Measurements from ENCODE around the gene RECQL5.

Gene RECQL5

DNA sequence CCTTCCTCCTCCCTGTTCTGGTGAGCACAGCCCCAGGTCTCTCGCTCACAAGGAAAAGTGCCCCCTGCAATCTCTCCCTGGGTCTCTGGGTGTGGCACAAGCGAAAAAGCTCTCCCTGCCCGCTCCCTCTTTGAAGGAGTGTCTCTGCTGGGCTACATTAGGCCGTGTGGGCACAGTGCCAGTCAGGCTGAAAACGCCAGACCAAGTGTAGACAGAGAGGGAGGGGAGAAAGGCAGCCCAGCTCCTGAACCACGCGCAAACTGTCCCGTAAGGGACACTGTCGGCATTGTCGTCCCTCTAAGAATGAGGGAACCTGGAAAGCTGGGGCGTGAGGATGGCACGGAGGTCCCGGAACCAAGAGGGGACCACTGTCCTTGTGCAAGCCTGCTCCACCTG is 29.8 kb downstream of the RECQL5 start:
- H3K9ac ChIP-seq (ENCODE audit: low read depth in 1 of 2, low read length in 2 of 2) = peak overlapping the region; percentile 24 to 44

DNA sequence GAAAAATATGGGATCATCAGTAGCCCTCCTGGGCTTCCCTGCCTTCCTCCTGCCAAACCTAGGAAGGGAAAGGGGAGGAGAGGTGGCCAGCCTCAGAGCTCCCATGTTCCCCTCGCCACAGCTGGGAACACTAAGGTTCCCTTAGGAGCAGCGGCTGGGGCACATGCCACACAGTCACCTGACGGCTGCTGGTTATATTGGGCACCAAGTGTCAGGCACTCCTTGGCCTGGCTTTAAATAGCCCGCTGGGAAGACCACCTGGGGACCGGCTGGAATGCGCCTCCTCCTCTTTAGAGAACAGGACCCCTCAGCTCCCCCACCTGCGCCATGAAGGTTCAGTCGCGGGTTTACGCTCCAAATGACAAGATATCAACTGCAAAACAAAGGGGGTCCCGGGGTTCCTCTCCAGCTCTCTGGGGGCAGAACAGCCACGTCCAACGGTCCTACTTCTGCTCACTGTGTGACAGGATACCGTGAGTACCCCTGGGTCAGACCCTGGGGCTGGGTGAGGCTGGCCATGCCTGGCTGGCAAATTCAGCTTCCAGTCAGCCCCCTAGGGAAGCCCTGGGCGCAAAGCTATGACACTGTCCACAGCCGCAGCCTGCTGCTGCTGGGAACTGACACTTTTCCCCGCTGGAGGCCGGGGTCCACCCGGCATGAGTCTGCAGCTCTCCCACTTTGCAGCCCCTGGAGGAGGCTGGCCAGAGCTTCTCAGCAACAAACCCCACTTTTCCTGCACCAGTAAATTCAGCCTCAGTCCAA is 30.4 kb downstream of the RECQL5 start:
- H3K9ac ChIP-seq (ENCODE audit: low read depth in 1 of 2, low read length in 2 of 2) = peak overlapping the region in 1 of 2 donors; percentile 52
- peak overlapping the region; percentile 43 to 73 for H3K27ac ChIP-seq (ENCODE audit: low read depth in 2 of 2, low read length in 2 of 2)
- peaks cover 55 to 72% of the 10 kb centered on the region in 2 donors for H3K4me1 ChIP-seq (ENCODE audit: control insufficient read depth in 2 of 2, insufficient read depth in 2 of 2, low read length in 2 of 2)
- no peak overlapping the region for H3K4me3 ChIP-seq (ENCODE audit: low read length in 2 of 2)
- no peaks in the 10 kb centered on the region for H3K27me3 ChIP-seq (ENCODE audit: control insufficient read depth in 2 of 2, insufficient read depth in 2 of 2, low read length in 2 of 2)
- peaks cover 0 to 3% of the 10 kb centered on the region in 2 donors for H3K36me3 ChIP-seq (ENCODE audit: control insufficient read depth in 2 of 2, insufficient read depth in 2 of 2, low read length in 2 of 2)
- H3K9me3 ChIP-seq (ENCODE audit: control insufficient read depth in 2 of 2, low read length in 2 of 2) = no peaks in the 10 kb centered on the region

More for the DNA sequence above, 29.8 kb downstream of the RECQL5 start:
- Histone ChIP-seq H3K9me3 (ENCODE audit: control insufficient read depth in 2 of 2, low read length in 2 of 2) (no peaks in the 10 kb centered on the region), H3K4me3 (ENCODE audit: low read length in 2 of 2) (no peak overlapping the region), H3K4me1 (ENCODE audit: control insufficient read depth in 2 of 2, insufficient read depth in 2 of 2, low read length in 2 of 2) (peaks cover 61 to 74% of the 10 kb centered on the region in 2 donors), H3K36me3 (ENCODE audit: control insufficient read depth in 2 of 2, insufficient read depth in 2 of 2, low read length in 2 of 2) (no peaks in the 10 kb centered on the region), H3K27ac (ENCODE audit: low read depth in 2 of 2, low read length in 2 of 2) (peak overlapping the region in 1 of 2 donors; percentile 23), H3K27me3 (ENCODE audit: control insufficient read depth in 2 of 2, insufficient read depth in 2 of 2, low read length in 2 of 2) (no peaks in the 10 kb centered on the region)

DNA sequence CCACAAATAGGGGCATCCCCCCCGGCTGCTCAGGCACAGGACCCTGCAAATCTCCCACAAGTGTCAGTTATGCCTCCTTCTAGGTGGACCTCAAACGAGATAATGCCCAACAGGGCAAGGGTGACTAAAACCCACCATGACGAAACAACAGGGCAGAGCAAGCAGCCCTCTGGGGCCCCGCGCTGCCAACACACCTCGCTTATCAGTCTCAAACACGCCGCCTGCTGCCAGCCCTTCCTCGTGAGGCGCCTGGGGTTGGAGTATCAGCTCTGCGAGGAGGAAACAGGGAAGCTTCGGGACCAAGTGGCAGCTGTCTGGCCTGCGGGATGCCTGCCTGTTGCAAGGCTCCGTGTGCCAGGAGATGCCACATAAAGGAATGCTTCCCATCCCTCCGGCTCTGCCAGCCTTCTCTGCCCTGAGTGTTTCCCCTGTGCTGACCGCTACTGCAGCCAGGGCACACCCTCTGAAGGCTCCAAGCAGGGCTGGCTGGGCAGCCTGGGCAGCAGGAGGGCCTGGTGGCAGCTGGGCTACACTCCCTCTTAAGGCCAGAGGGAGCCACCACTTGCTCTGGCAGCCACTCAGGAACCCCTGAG is 31.2 kb downstream of the RECQL5 start:
- Histone ChIP-seq H3K27ac (ENCODE audit: low read depth in 2 of 2, low read length in 2 of 2) (peak overlapping the region; percentile 43 to 73), H3K9me3 (ENCODE audit: control insufficient read depth in 2 of 2, low read length in 2 of 2) (no peaks in the 10 kb centered on the region), H3K36me3 (ENCODE audit: control insufficient read depth in 2 of 2, insufficient read depth in 2 of 2, low read length in 2 of 2) (peaks cover 0 to 3% of the 10 kb centered on the region in 2 donors), H3K4me3 (ENCODE audit: low read length in 2 of 2) (no peak overlapping the region), H3K4me1 (ENCODE audit: control insufficient read depth in 2 of 2, insufficient read depth in 2 of 2, low read length in 2 of 2) (peaks cover 53 to 67% of the 10 kb centered on the region in 2 donors), H3K27me3 (ENCODE audit: control insufficient read depth in 2 of 2, insufficient read depth in 2 of 2, low read length in 2 of 2) (no peaks in the 10 kb centered on the region), H3K9ac (ENCODE audit: low read depth in 1 of 2, low read length in 2 of 2) (peak overlapping the region; percentile 1 to 52)

DNA sequence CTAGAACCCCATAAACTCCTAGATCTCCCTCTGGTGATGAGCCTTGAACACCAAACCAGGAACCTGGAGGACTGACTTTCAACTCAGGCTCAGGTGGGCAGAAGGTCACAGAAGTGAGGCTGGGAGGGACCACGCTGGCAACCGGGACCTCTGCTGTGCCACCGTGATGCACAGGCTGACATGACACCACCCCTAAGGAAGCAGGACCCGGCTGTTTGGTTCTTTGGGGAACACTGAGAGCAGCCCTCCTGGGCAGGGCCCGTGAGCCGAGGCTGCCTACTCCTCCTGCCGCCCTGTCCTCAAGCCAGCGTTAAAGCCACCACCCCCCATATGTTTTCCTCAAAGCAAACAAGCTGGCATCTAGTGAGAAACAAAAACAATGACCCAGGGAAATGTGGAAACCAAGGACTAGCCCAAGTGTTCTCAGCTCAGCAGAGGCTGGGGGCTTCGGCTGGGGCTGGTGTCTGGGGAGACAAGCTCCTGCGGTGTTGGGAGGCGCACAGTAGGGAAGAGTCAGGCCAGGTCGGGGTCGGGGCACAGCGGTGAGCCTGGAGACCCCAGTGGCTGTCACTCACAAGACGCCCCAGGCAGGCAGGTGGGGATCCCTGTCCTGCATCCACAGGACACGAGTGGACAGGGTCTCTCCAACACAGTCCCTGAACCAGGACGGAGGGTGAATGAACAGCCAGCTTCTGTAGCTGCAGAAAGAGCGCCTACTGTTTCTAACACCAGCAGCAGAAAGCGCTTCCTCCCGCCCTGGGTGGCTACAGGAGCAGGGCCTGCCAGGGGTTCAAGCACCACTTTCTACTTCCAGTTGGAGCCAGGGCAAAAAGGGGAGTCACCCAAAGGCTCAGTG is 32.0 kb downstream of the RECQL5 start:
- Histone ChIP-seq H3K36me3 (ENCODE audit: control insufficient read depth in 2 of 2, insufficient read depth in 2 of 2, low read length in 2 of 2) (peaks cover 0 to 6% of the 10 kb centered on the region in 2 donors), H3K4me3 (ENCODE audit: low read length in 2 of 2) (peak overlapping the region in 1 of 2 donors; percentile 4), H3K9ac (ENCODE audit: low read depth in 1 of 2, low read length in 2 of 2) (peak overlapping the region; percentile 1 to 52), H3K27ac (ENCODE audit: low read depth in 2 of 2, low read length in 2 of 2) (peak overlapping the region; percentile 43 to 73), H3K27me3 (ENCODE audit: control insufficient read depth in 2 of 2, insufficient read depth in 2 of 2, low read length in 2 of 2) (no peaks in the 10 kb centered on the region), H3K4me1 (ENCODE audit: control insufficient read depth in 2 of 2, insufficient read depth in 2 of 2, low read length in 2 of 2) (peaks cover 50 to 61% of the 10 kb centered on the region in 2 donors), H3K9me3 (ENCODE audit: control insufficient read depth in 2 of 2, low read length in 2 of 2) (no peaks in the 10 kb centered on the region)

DNA sequence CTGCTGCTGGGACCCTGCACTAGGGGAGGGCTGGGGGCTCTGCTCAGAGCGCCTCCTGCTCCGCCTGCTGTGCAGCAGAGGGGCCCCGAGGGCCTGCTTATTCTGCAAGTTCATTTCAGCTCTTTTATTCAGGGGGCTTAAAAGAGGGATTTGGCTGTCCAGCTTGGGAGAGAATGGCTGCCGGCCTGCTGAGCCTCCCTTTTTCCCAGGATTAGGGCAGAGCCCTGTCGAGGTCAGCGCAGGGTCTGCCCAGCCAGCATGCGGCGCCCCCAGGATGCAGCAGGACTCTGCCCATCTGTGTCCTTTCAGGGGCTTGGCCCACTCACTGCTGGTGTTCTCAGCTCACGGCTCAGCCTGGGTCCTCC is 32.6 kb downstream of the RECQL5 start:
- Histone ChIP-seq H3K4me1 (ENCODE audit: control insufficient read depth in 2 of 2, insufficient read depth in 2 of 2, low read length in 2 of 2) (peaks cover 46 to 56% of the 10 kb centered on the region in 2 donors), H3K27me3 (ENCODE audit: control insufficient read depth in 2 of 2, insufficient read depth in 2 of 2, low read length in 2 of 2) (no peaks in the 10 kb centered on the region), H3K9me3 (ENCODE audit: control insufficient read depth in 2 of 2, low read length in 2 of 2) (no peaks in the 10 kb centered on the region), H3K9ac (ENCODE audit: low read depth in 1 of 2, low read length in 2 of 2) (peak overlapping the region in 1 of 2 donors; percentile 64), H3K4me3 (ENCODE audit: low read length in 2 of 2) (peak overlapping the region; percentile 30 to 31), H3K36me3 (ENCODE audit: control insufficient read depth in 2 of 2, insufficient read depth in 2 of 2, low read length in 2 of 2) (peaks cover 0 to 6% of the 10 kb centered on the region in 2 donors), H3K27ac (ENCODE audit: low read depth in 2 of 2, low read length in 2 of 2) (peak overlapping the region in 1 of 2 donors; percentile 80)

DNA sequence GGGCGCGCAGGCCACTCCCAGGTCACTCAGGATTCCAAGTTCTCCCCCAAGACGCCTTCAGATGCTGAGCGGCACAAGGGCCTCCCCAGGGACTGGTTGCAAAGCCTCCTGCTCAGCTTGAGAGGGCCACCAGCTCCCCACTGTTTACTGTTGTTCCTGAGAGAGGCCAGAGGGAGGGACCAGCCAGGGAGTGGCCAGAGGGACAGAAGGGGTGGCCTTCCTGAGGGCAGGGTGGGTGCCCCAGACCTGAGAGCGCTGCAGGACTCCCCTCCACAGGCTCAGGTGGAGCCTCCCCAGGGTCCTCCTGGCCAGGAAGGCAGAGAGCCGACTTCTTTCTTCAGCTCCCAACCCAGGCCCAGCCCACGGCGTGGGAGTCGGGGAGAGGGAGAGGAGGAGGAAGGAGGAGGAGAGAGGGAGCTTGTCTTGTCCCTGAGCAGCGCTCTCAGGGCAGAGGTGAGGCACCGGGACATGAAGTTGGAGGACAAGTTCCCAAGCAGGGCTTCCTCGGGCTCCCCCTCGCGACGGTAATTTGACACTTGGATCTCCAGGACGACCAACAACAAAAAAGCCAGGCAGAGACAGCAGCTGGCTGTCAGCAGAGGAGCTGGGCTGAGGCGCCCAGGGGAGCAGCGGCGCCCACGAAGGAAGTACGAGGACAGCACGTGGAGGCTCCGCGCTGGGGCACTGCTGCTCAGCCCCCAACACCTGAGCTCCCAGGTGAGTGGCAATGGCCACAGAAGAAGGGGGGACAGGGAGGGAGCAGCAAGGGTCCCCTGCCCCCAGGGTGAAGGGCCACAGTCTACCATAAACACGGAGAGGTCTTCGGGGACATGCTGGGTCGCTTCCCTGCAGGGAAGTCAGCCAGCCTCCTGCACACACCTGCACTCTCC is 33.2 kb downstream of the RECQL5 start:
- no peaks in the 10 kb centered on the region for H3K27me3 ChIP-seq (ENCODE audit: control insufficient read depth in 2 of 2, insufficient read depth in 2 of 2, low read length in 2 of 2)
- no peaks in the 10 kb centered on the region for H3K9me3 ChIP-seq (ENCODE audit: control insufficient read depth in 2 of 2, low read length in 2 of 2)
- H3K9ac ChIP-seq (ENCODE audit: low read depth in 1 of 2, low read length in 2 of 2) = peak overlapping the region; percentile 56 to 64
- peak overlapping the region; percentile 70 to 80 for H3K27ac ChIP-seq (ENCODE audit: low read depth in 2 of 2, low read length in 2 of 2)
- H3K4me3 ChIP-seq (ENCODE audit: low read length in 2 of 2) = peak overlapping the region; percentile 30 to 31
- H3K36me3 ChIP-seq (ENCODE audit: control insufficient read depth in 2 of 2, insufficient read depth in 2 of 2, low read length in 2 of 2) = peaks cover 0 to 6% of the 10 kb centered on the region in 2 donors
- H3K4me1 ChIP-seq (ENCODE audit: control insufficient read depth in 2 of 2, insufficient read depth in 2 of 2, low read length in 2 of 2) = peaks cover 46 to 56% of the 10 kb centered on the region in 2 donors

DNA sequence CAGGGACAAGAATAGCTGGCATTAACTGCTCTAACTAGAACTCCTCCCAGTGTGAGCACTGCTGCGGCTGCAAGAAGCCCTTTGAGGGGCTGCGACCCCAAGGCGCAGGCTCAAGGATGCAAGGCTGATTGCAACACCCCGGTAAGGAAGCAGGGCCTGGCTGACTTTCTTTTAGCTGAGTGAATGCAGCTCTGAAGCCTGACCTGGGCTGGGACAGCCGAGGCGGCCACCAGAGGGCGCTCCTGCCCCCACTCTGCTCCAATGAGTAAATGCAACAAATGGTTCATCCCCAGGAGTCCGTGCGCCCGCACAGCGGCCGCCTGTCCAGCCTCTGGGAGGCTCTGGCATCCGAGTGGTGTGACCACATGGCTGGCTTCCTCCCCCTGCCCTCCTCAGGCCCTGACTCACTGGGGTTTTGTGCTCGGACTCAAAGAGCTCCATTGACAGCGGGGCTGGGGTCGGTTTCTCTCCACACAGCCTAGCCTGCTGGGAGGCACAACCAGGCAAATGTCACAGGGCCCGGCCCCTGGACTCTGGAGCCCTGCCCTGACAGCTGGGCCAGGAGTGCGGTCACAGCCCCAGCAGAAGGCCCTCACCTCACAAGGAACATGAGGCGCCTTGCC is 34.0 kb downstream of the RECQL5 start, which contains the start of gene SMIM5:
Gene SMIM5, plus strand, starts transcription at position 572 of the 623 bp plus-strand sequence. CDS start 6,768 bp downstream, outside the sequence.
- Histone ChIP-seq H3K9ac (ENCODE audit: low read depth in 1 of 2, low read length in 2 of 2) (peak within 1 kb of the TSS; percentile 56 to 64), H3K4me3 (ENCODE audit: low read length in 2 of 2) (peak within 1 kb of the TSS; percentile 30 to 31), H3K27ac (ENCODE audit: low read depth in 2 of 2, low read length in 2 of 2) (peak within 1 kb of the TSS; percentile 70 to 80), H3K36me3 (ENCODE audit: control insufficient read depth in 2 of 2, insufficient read depth in 2 of 2, low read length in 2 of 2) (peaks cover 0 to 6% of the 10 kb centered on the region in 2 donors), H3K9me3 (ENCODE audit: control insufficient read depth in 2 of 2, low read length in 2 of 2) (no peaks in the 10 kb centered on the region), H3K4me1 (ENCODE audit: control insufficient read depth in 2 of 2, insufficient read depth in 2 of 2, low read length in 2 of 2) (peaks cover 46 to 56% of the 10 kb centered on the region in 2 donors), H3K27me3 (ENCODE audit: control insufficient read depth in 2 of 2, insufficient read depth in 2 of 2, low read length in 2 of 2) (no peaks in the 10 kb centered on the region)

DNA sequence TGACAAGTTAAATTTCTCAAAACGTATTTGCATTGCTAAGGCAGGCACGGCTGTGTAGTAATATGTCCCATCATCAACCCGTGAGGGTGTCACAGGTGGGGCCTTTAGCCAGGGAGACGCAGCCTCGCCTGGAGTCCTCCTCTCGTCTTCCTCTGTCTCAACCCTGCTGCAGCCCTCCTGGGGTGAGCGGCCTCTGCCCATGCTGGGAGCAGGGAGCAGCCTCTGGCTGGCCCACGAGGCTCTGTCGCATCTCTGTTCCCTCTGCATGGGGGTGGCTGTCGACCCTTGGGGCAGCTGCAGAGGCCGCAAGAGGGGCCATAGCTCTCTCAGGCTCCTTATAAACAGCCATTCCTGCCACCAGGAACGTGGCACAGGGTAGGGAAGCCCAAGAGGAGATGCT is 34.5 kb downstream of the RECQL5 start:
- H3K27ac ChIP-seq (ENCODE audit: low read depth in 2 of 2, low read length in 2 of 2) = peak overlapping the region in 1 of 2 donors; percentile 80
- H3K27me3 ChIP-seq (ENCODE audit: control insufficient read depth in 2 of 2, insufficient read depth in 2 of 2, low read length in 2 of 2) = no peaks in the 10 kb centered on the region
- no peak overlapping the region for H3K9ac ChIP-seq (ENCODE audit: low read depth in 1 of 2, low read length in 2 of 2)
- H3K36me3 ChIP-seq (ENCODE audit: control insufficient read depth in 2 of 2, insufficient read depth in 2 of 2, low read length in 2 of 2) = peaks cover 0 to 7% of the 10 kb centered on the region in 2 donors
- H3K9me3 ChIP-seq (ENCODE audit: control insufficient read depth in 2 of 2, low read length in 2 of 2) = no peaks in the 10 kb centered on the region
- H3K4me1 ChIP-seq (ENCODE audit: control insufficient read depth in 2 of 2, insufficient read depth in 2 of 2, low read length in 2 of 2) = peaks cover 44 to 51% of the 10 kb centered on the region in 2 donors
- H3K4me3 ChIP-seq (ENCODE audit: low read length in 2 of 2) = no peak overlapping the region

DNA sequence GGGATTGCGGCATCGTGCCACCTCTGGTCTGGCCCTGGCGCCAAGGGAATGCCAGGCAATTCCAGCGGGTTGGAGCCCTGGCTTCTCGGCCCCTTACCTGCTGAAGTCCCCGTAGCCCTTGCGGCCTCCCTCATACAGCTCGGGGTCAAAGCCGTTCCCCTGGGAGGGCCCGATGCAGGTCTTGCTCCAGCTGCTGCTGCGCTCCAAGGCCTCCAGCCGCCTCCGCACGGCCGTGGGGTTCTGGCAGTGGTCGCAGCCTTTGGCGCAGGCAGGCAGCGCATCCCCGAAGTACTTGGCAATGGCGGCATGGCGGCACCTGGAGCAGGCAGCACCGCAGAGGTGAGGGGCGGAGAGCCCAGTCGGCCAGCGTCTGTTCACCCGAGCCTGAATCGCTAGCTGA is 35.6 kb downstream of the RECQL5 start:
- Histone ChIP-seq H3K9me3 (ENCODE audit: control insufficient read depth in 2 of 2, low read length in 2 of 2) (no peaks in the 10 kb centered on the region), H3K27me3 (ENCODE audit: control insufficient read depth in 2 of 2, insufficient read depth in 2 of 2, low read length in 2 of 2) (no peaks in the 10 kb centered on the region), H3K36me3 (ENCODE audit: control insufficient read depth in 2 of 2, insufficient read depth in 2 of 2, low read length in 2 of 2) (peaks cover 8 to 18% of the 10 kb centered on the region in 2 donors), H3K4me1 (ENCODE audit: control insufficient read depth in 2 of 2, insufficient read depth in 2 of 2, low read length in 2 of 2) (peaks cover 33 to 41% of the 10 kb centered on the region in 2 donors), H3K9ac (ENCODE audit: low read depth in 1 of 2, low read length in 2 of 2) (no peak overlapping the region), H3K27ac (ENCODE audit: low read depth in 2 of 2, low read length in 2 of 2) (no peak overlapping the region), H3K4me3 (ENCODE audit: low read length in 2 of 2) (no peak overlapping the region)

Data from mucosa of rectum (tissue), 2 donors.